ENCODE results near the gene PXK. TPM values are rescaled to one million over a fixed set of nuclear protein-coding genes. Genes with fewer than 3 reads are reported as not detected.

The PXK gene
- total RNA-seq, 4 donors from 2014 or later: 28.2 to 35.3 (median 30.3) TPM

- intact Hi-C loops (cut with DNase I): no loop called here
- peaks cover 13 to 70% (median 70%) of the 10 kb centered on the region in 4 donors for H3K36me3 ChIP-seq
- DNase-seq (ENCODE audit: extremely low spot score): no peak
- TF ChIP-seq EP300 (IDR thresholded peaks at IDR 0.05): no peak
- TF ChIP-seq, protein P1, sequence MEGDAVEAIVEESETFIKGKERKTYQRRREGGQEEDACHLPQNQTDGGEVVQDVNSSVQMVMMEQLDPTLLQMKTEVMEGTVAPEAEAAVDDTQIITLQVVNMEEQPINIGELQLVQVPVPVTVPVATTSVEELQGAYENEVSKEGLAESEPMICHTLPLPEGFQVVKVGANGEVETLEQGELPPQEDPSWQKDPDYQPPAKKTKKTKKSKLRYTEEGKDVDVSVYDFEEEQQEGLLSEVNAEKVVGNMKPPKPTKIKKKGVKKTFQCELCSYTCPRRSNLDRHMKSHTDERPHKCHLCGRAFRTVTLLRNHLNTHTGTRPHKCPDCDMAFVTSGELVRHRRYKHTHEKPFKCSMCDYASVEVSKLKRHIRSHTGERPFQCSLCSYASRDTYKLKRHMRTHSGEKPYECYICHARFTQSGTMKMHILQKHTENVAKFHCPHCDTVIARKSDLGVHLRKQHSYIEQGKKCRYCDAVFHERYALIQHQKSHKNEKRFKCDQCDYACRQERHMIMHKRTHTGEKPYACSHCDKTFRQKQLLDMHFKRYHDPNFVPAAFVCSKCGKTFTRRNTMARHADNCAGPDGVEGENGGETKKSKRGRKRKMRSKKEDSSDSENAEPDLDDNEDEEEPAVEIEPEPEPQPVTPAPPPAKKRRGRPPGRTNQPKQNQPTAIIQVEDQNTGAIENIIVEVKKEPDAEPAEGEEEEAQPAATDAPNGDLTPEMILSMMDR (IDR thresholded peaks at IDR 0.05): peak in 2 of 3 experiments; percentile 24 to 40
- WGBS: 75% methylated on average over 6 of the region's 8 CpGs
- peaks cover 25 to 62% (median 52%) of the 10 kb centered on the region in 4 donors for H3K4me1 ChIP-seq
- no peak overlapping the region for H3K4me3 ChIP-seq
- H3K27me3 ChIP-seq: no peaks in the 10 kb centered on the region
- peak overlapping the region in 2 of 4 donors; percentile 34 to 44 for H3K27ac ChIP-seq (replicated peaks in 1 of 4)
- H3K9me3 ChIP-seq: no peaks in the 10 kb centered on the region
Measured at GRCh38 chr3:58422756-58423325, 90.1 kb downstream of the PXK start.

- H3K27me3 ChIP-seq: no peaks in the 10 kb centered on the region
- TF ChIP-seq EP300 (IDR thresholded peaks at IDR 0.05) (no peak), POLR2AphosphoS5 (IDR thresholded peaks at IDR 0.05) (no peak), POLR2A (IDR thresholded peaks at IDR 0.05; ENCODE audit: low read depth) (no peak)
- TF ChIP-seq, protein P1 (IDR thresholded peaks at IDR 0.05): no peak
- peak overlapping the region; percentile 11 to 42 (median 34) for H3K27ac ChIP-seq (replicated peaks in 1 of 4)
- peaks cover 24 to 88% (median 87%) of the 10 kb centered on the region in 4 donors for H3K36me3 ChIP-seq
- DNase-seq (ENCODE audit: extremely low spot score): no peak
- intact Hi-C loops (cut with DNase I): no loop called here
- no peak overlapping the region for H3K4me3 ChIP-seq
- 52% methylated on average over 8 of the region's 8 CpGs for WGBS
- H3K4me1 ChIP-seq: peaks cover 21 to 70% (median 60%) of the 10 kb centered on the region in 4 donors
- H3K9me3 ChIP-seq: no peaks in the 10 kb centered on the region
Measured at GRCh38 chr3:58424613-58425012, 91.9 kb downstream of the PXK start.

DNA sequence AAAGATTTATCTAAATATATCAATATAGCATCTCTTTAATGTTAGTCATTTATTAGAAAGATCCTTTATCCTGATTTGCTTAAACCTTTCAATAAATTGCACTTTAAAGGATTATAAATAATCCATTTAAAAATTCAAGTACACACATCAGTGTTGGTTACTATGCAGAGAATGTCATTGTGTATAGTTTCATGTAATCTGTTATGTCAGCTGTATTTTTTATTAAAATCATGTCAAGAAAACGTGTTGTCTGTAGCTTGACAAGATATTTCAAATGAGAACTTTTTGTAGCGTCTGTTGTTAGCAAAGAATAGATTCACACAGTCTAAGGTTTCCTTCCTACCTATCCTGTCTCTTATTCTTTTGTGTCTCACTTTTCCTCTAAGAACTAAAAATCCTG, 93.1 kb downstream of the PXK start:
- no peak for TF ChIP-seq EP300 (IDR thresholded peaks at IDR 0.05)
- no peak for TF ChIP-seq POLR2AphosphoS5 (IDR thresholded peaks at IDR 0.05)
- TF ChIP-seq, protein P1 (IDR thresholded peaks at IDR 0.05): no peak
- TF ChIP-seq POLR2A (IDR thresholded peaks at IDR 0.05; ENCODE audit: low read depth): no peak
- WGBS: 53% methylated on average over 2 of the region's 2 CpGs
- H3K4me1 ChIP-seq: peaks cover 14 to 71% (median 54%) of the 10 kb centered on the region in 4 donors
- H3K27ac ChIP-seq (replicated peaks in 1 of 4): peak overlapping the region in 3 of 4 donors; percentile 9 to 46 (median 36)
- DNase-seq (ENCODE audit: extremely low spot score): no peak
- no peaks in the 10 kb centered on the region for H3K9me3 ChIP-seq
- H3K27me3 ChIP-seq: no peaks in the 10 kb centered on the region
- intact Hi-C loops (cut with DNase I): no loop called here
- no peak overlapping the region for H3K4me3 ChIP-seq
- H3K36me3 ChIP-seq: peaks cover 34 to 98% (median 96%) of the 10 kb centered on the region in 4 donors

GRCh38 chr3:58427661-58428361, 95.1 kb downstream of the PXK start:
- intact Hi-C loops (cut with DNase I): no loop called here
- 67% methylated on average over 7 of the region's 7 CpGs for WGBS
- Histone ChIP-seq H3K36me3 (peaks cover 40 to 92% (median 88%) of the 10 kb centered on the region in 4 donors), H3K27me3 (no peaks in the 10 kb centered on the region), H3K27ac (replicated peaks in 1 of 4) (peak overlapping the region; percentile 29 to 58 (median 42)), H3K9me3 (no peaks in the 10 kb centered on the region), H3K4me1 (peaks cover 24 to 80% (median 65%) of the 10 kb centered on the region in 4 donors), H3K4me3 (no peak overlapping the region)
- DNase-seq (ENCODE audit: extremely low spot score): no peak
- TF ChIP-seq, protein P1 (IDR thresholded peaks at IDR 0.05): no peak
- TF ChIP-seq POLR2A (IDR thresholded peaks at IDR 0.05; ENCODE audit: low read depth) (no peak), EP300 (IDR thresholded peaks at IDR 0.05) (no peak), POLR2AphosphoS5 (IDR thresholded peaks at IDR 0.05) (no peak)
